GM12891 (cell line): Measurements from ENCODE around the gene CYFIP1.
A peak's percentile ranks its signal among the peaks of the same experiment; 100 is the strongest.

Experiments used
- DNase-seq: peaks from one replicate; pipeline ENCODE4 v3.0.0; 2011; ENCODE audit warnings: low spot score; ENCODE audit not compliant: insufficient read length
- FAIRE-seq: peaks from 2 replicates; lab custom pipeline; 2011; peaks lifted over from hg19 to GRCh38; lab: Jason Lieb, UNC
- PAX5 ChIP-seq: IDR thresholded peaks from 2 replicates; pipeline ENCODE4 v1.6.1; 2011; ENCODE audit warnings: low read length, moderate library complexity, mild to moderate bottlenecking; ENCODE audit not compliant: insufficient read depth, severe bottlenecking
- POLR2A ChIP-seq: IDR thresholded peaks from 2 replicates; pipeline ENCODE4 v1.6.1; 2011; ENCODE audit warnings: low read depth, low read length, control low read depth
- POLR2AphosphoS5 ChIP-seq: IDR thresholded peaks from 2 replicates; pipeline ENCODE4 v1.6.1; 2011; ENCODE audit warnings: low read depth, low read length, control low read depth
- POU2F2 ChIP-seq: IDR thresholded peaks from 2 replicates; pipeline ENCODE4 v1.6.1; 2011; ENCODE audit warnings: low read depth, mild to moderate bottlenecking, control low read depth, low read length, moderate library complexity
- SPI1 ChIP-seq: IDR thresholded peaks from 2 replicates; pipeline ENCODE4 v1.6.1; 2011; ENCODE audit warnings: low read depth, low read length, control low read depth
- TAF1 ChIP-seq: IDR thresholded peaks from 2 replicates; pipeline ENCODE4 v1.6.1; 2011; ENCODE audit warnings: low read depth, low read length, control low read depth

Gene CYFIP1

GRCh38 chr15:22873841-22874240 is 106.3 kb downstream of the CYFIP1 start:
- TF ChIP-seq POLR2A (no peak), POLR2AphosphoS5 (no peak)
- no peak for FAIRE-seq
- DNase-seq: no peak

- TF ChIP-seq TAF1 (no peak), POLR2AphosphoS5 (no peak), POLR2A (no peak), PAX5 (no peak), POU2F2 (no peak), SPI1 (no peak)
- DNase-seq (no peak), FAIRE-seq (no peak)
Observed at GRCh38 chr15:22872936-22873701, 107.0 kb downstream of the CYFIP1 start.

GRCh38 chr15:22871481-22872086 is 108.6 kb downstream of the CYFIP1 start:
- TF ChIP-seq POLR2AphosphoS5: no peak
- no peak for TF ChIP-seq POLR2A
- TF ChIP-seq PAX5: no peak
- DNase-seq: no peak
- no peak for FAIRE-seq

- no peak for TF ChIP-seq POLR2A
- FAIRE-seq: no peak
- no peak for DNase-seq
Observed at GRCh38 chr15:22870865-22871264, 109.3 kb downstream of the CYFIP1 start.

GRCh38 chr15:22869856-22870255 is 110.3 kb downstream of the CYFIP1 start:
- no peak for TF ChIP-seq TAF1
- TF ChIP-seq SPI1: no peak
- no peak for TF ChIP-seq POU2F2
- no peak for TF ChIP-seq POLR2AphosphoS5
- TF ChIP-seq PAX5: no peak

GRCh38 chr15:22868928-22869327 is 111.2 kb downstream of the CYFIP1 start:
- DNase-seq (no peak), FAIRE-seq (peak; percentile 47)
- TF ChIP-seq TAF1 (no peak), POLR2A (peak; percentile 6; the same call in 1 of the 2 replicates)

More at GRCh38 chr15:22869856-22870255, 110.3 kb downstream of the CYFIP1 start:
- FAIRE-seq (no peak), DNase-seq (no peak)

- TF ChIP-seq PAX5 (no peak), TAF1 (no peak), POLR2A (no peak), POU2F2 (no peak), POLR2AphosphoS5 (no peak), SPI1 (no peak)
- no peak for FAIRE-seq
- no peak for DNase-seq
Observed at GRCh38 chr15:22868495-22868894, 111.7 kb downstream of the CYFIP1 start.

GRCh38 chr15:22867886-22868285 is 112.3 kb downstream of the CYFIP1 start:
- FAIRE-seq: no peak
- DNase-seq: no peak
- TF ChIP-seq POU2F2: no peak
- TF ChIP-seq SPI1: no peak
- TF ChIP-seq TAF1: no peak
- TF ChIP-seq POLR2AphosphoS5: no peak
- TF ChIP-seq POLR2A: no peak
- no peak for TF ChIP-seq PAX5

- FAIRE-seq (no peak), DNase-seq (no peak)
- TF ChIP-seq POLR2AphosphoS5 (no peak), POU2F2 (no peak), TAF1 (no peak), SPI1 (no peak), POLR2A (no peak), PAX5 (no peak)
Observed at GRCh38 chr15:22866079-22866478, 114.1 kb downstream of the CYFIP1 start.

- TF ChIP-seq TAF1: no peak
- TF ChIP-seq POLR2A: no peak
- no peak for TF ChIP-seq POU2F2
- no peak for TF ChIP-seq SPI1
- no peak for TF ChIP-seq POLR2AphosphoS5
- no peak for TF ChIP-seq PAX5
- FAIRE-seq (no peak), DNase-seq (no peak)
Observed at GRCh38 chr15:22863356-22863755, 116.8 kb downstream of the CYFIP1 start.
